Measurements from ENCODE around the gene LCP2.
"Not testable (repeated sequence)": the region's sequence is repeated elsewhere in the genome, so short reads cannot be mapped to it uniquely, and the experiment has no call there.

Gene LCP2

DNA sequence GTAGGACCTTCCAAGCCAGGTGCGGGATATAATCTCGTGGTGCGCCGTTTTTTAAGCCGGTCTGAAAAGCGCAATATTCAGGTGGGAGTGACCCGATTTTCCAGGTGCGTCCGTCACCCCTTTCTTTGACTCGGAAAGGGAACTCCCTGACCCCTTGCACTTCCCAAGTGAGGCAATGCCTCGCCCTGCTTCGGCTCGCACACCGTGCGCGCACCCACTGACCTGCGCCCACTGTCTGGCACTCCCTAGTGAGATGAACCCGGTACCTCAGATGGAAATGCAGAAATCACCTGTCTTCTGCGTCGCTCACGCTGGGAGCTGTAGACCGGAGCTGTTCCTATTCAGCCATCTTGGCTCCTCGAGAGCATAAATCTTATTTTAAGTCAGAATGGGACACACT lies 52.1 kb downstream of the LCP2 start:
- not testable (repeated sequence) for DNase-seq

DNA sequence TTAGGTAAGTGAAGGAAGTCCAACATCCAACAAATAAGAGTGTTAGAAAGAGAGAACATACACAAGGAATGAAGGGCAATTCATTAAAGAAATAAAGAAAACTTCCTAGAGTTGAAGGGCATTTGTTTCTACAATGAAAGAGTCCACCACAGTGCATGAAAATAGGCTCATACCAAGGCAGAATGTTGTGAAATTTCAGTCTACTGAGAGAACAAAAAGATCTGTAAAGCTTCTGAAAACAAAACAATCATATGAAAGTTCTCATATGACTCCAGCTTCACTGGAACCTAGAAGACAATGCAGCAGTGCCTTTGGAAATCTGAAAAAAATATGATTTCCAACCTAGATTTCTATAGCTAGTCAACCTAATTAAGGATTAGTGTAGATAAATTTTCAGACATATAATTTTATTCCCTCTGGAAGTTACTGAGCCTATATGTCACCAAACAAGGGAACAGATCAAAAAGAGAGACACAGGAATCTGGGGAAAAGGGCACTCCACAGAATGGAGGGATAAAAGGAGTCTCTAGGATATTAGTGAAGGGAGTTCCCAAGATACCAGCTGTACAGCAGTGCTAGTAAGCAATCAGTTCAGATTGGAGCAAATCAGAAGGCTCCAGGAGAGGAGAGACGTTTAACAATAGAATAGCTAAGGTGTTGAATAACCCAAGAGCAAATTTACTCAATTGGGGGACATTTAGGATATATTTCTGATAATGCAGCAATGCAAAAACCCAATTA lies 59.0 kb downstream of the LCP2 start:
- no peak for DNase-seq

DNA sequence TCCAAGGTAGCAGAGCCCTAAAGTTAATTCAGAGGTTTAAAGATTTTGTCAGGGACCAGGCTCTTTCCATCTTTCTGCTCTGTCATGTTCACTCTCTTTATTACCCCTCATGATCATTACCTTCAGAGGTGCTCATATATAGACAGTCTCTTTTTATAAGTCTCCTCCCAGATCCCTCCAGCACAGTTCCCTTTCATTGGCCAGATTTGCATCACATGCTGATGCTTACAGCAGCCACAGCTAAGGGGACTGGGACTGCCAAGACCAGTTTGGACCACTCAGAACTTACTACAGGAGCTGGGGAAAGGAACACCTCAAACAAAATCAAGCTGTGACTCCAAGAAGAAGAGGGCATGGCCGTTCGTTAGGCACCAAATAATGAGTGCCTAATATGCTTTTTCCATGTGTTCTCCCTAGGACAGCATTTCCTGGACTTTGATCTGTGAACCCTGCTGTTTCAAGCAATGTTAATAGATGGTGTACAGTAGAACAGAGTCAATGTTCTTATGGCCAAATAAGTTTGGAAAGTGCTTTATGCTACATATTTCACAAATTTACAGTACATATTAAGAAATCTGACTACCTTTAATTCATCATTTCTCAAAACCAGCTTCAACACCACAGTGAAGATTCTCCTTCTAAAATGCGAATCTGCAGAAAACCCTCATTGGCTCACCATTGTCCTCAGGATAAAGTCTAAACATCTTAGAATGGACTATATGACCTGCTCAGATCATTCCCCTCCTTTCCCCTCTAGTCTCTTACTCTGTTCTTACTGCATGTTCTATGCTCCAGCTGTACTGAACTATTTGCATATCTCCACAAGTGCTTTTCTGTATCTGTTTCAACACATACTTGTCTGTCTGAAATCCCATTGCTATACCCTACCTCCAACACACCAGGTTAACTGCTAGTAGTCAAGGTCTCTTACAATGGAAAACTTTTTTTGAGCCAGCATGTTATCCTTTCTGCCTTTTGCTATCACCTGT lies 61.4 kb downstream of the LCP2 start:
- DNase-seq, result no peak

DNA sequence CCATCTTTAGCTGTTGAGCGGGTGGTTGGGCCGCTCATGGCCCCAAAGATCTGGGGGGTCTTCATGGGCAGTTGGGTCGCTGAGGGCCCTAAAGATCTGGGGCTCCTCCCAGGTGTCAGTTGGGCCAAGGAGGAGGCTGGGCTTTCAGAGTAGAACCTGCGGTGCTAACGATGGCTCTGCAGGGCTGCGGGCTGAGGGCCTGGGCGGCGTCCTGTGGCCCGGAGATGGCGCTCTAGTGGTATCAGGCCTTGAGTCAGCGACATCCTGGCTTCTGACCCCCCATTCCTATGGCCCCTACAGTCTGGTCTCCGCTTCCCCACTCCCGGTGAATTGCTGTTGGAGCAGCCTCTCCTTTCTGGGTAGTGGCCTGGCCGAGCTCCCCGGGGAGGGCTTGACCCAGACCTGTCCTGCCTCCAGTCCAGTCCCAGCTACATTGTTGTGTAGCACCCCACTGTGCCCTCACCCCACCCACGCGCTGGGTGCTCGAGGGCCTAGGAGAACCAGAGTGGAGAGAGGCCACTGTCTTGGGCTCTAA lies 64.2 kb downstream of the LCP2 start:
- no peak for DNase-seq

DNA sequence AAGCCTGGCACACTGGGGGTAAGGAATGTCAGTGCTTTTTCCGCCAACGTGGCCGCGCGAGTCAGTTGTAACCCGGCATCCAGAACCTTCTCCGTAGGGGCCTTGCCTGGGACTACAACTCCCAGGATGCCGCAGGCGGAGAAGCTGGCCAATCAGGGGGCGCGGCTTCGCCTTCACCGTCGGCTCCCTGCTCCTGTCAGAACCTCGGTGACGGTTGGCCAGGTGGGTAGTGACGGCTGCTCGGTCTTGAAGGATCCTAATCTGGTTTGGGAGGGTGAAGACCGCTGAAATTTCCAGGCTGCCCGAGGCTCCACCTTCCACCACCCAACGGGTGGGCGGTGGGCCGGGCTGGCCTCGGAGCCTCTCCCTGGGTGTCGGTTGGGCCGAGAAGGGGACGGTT lies 64.8 kb downstream of the LCP2 start, which contains the start of gene C5orf58:
C5orf58 (plus strand) TSS at position 200 of the 400 bp plus-strand sequence. CDS start 1,992 bp downstream, outside the sequence.
- no peak for DNase-seq

DNA sequence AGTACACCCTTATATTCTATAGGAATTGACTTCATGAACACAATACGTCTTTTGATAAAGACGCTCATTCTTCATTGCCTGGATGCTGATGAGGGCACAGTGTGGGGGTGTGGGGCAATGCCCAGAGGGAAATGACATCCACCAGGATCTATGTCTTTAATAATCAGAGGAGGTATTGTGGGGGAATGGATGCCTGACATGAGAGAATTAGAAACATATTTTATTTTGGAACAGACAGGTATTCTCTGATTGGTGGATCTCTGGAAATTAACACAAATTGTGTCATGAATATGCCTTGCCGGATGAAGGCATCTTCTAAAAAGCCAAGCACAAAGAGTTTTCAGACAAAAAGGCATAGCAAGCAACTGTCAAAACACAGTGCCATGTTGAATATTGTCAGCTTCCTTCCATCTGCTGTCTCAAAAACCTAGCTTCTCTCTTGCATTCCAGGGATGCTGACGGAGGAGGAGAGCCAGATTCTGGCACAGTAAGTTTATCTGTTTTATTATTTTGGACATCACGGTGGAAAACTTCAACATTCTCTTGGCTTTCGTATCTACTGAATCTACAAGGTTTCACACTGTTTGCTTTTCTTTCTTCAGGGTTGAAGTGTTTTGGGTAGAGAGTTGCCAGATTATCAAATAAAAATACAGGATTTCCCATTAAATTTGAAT lies 68.7 kb downstream of the LCP2 start:
- no peak for DNase-seq

DNA sequence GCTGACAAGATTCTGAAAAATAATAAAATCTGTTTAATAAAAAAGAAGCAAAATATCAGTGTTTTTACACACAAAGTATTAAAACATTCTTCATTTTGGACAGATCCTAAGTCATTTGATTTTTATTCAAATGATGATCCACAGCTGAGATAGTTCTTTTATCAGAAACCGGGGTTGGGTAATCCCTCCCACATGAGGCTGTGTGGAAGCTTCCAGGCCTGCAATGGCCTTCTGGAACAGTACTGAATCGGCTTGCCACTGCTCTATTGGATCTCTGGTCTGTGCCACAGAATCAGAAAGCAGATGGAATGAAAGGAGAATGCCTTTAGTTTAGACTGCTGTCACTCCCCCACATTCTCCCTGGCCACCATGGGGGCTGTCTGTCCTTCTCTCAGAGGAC lies 70.9 kb downstream of the LCP2 start:
- no peak for DNase-seq

DNA sequence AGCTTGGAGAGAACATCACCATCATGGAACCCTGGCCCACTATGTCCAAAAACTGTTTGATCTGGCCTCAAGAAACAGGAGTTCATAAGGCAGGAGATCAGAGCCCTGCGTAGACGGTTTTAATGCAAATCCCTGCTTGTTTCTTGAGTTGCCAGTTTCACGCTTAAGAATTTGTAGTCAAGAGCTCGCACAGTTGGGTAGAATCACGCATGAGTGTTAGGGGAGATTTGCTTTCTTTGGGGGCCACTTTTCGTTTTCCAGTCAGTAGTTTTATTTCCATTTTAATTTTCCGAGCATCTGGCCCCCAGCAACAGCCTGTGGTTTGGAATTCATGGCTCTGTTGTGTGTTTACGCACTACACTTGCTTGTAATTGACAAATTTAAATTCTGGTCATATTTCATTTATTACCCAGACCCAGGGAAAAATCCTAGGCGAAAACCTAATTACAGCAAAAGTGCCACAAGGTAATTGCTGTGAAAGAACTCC lies 71.4 kb downstream of the LCP2 start:
- no peak for DNase-seq

DNA sequence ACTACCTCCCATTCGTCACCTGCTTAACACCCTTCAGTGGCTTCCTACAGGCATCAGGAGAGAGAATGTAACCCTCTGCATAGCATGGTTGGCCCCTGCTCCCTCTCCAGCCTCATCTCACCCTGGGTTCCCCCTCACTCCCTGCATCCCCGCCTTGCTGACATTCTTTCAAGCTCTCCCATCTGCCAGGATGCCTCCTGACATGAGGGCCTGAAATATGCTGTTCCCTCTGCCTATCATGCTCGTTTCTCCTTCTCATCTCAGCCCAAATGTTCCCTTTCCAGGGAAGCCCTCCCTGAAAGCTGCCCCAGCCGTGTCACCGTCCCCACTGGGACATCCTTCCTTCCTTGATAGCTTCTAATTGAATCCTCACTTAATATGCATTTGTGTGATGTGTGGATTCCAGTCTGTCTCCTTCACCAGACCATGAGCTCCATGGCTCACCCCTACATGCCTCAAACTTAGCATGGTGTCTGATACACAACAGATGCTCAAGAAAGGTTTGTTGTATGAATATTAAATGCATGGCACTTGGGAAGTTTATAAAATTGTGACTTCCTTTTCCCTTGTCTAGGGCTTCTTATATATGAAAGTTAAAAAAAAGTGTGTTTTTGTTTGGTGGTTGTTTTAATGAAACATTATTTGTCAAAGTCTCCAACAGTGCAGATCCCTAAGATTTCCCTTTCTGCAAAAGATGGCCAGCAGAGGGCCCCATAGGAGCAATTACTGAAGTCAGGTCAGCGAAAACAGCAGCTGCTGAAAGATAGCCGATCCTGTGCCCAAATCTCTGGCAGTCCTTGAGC lies 72.0 kb downstream of the LCP2 start:
- peak; percentile 68 for DNase-seq

DNA sequence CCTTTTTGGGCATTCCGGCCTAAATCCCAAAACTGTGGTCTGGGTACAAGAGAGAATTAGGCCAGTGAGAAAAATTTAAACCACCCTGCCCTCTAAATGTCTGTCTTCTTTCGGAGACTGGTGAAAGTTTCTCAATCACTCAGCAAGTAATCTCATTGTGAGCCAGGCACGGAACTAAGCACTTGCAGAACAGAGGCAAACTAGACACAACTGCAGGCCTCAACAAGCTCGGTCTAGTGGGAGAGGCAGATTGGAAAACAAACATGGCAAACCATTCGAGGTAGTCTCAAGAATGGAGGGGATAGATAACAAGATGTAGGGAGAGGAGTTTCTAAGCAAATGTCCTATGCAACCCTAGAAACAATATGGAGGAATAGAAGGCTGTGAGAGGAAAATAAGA lies 73.7 kb downstream of the LCP2 start:
- DNase-seq, result no peak

DNA sequence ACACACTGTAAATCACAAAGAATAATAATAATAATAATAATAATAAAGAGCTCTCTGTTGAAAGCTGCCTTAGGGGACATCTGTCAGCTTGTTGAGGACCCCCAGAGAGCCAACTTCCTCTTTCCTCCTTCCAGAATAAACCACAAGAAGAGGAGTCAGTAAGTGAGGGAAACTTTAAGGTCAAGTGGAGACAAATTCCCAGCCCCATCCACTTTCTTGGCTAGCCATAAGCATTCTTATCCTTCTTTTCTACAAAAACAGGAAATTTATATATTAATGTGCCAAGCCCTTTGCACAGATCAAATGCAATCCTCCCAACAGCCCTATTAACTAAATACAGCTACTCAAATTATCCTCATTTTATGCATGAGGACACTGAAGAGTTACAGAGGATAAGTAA lies 74.2 kb downstream of the LCP2 start:
- DNase-seq, result no peak

DNA sequence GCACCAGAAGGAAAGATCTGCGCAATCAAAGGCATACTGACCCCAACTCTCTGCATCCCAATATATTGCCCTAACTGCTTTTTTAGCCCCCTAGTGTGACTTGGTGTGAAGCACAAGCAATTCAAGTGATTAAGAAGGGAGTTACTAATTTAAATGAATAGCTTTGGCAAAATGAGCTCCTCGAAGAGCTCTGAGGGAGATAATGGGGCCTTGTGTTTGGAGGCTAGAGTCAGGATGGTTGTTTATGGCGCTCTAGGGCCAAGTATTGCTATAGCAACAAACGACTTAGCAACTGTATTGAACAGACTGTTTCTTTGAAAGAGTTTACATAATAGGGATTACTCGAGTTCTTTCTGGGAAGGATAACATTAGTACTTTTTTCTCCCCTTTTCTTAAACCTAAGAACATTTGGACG lies 76.2 kb downstream of the LCP2 start:
- DNase-seq, result no peak

DNA sequence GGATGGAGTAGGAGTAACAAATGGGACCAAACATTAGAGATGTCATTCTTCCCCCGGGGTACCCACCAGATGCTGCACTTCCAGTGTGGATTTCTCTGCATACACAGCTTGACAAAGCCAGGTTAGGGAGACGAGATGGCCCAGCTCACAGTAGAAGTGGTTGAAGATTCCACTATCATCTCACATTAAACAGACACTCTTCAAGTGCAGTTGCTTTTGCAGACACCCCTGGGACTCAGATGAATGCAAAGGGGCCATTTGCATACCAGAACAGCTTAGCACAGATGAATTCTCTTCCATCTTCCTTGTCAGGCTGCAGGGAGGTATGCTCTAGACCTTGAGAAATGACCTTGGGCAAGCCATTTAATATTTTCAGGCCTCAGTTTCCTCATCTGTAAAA lies 77.4 kb downstream of the LCP2 start:
- no peak for DNase-seq

DNA sequence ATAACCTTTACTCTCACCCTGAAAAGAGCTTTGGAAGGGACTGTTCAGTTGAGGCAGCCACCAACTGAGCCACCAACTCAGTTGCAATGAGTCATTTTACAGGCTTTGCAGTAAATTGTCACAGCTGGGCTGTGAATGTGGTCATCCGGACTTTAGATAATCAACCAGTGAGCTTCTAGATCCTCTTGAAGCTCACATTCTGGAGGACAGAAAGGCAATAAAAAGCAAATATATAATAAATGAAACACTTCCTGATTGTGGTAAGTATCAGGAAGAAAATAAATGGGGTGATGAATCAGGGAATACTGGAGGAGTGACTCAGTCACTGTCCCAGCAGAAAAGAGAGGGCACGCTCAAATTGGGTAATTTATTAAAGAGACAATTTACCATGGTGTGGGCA lies 78.0 kb downstream of the LCP2 start:
- DNase-seq, result no peak

DNA sequence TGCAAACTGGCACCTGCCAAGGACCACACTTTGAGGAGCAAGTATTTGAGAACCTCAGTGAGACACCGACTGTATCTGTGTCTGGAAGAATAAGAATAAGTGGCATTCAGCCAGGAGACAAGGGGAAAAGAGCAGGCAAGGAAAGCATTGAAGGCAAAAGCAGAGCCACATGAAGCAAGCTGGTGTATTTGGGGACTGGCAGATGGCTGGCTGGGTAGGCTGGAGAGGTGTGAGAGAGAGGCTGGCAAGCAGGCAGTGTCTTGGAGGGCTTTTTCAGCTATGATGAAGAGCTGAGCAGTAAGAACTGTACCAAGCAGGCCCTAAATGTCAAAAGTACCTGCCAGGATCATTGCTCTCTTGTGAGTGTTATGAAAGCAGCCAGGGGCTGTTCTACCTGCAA lies 78.9 kb downstream of the LCP2 start:
- DNase-seq, result no peak

DNA sequence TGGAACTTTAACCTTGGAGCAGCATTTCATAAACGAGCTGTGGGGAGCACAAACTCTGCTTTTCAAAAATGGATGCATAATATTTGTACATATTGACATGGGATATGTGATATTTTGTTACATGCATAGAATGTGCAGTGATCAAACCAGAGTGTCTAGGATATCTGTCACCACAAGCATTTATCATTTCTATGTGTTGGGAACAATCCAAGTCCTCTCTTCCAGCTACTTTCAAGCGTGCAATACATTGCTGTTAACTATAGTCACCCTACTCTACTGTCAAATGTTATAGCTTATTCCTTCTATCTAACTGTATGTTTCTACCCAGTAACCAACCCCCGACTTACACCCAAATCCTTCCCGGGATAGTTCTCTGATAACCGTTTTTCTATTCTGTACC lies 79.7 kb downstream of the LCP2 start:
- DNase-seq, result no peak

DNA sequence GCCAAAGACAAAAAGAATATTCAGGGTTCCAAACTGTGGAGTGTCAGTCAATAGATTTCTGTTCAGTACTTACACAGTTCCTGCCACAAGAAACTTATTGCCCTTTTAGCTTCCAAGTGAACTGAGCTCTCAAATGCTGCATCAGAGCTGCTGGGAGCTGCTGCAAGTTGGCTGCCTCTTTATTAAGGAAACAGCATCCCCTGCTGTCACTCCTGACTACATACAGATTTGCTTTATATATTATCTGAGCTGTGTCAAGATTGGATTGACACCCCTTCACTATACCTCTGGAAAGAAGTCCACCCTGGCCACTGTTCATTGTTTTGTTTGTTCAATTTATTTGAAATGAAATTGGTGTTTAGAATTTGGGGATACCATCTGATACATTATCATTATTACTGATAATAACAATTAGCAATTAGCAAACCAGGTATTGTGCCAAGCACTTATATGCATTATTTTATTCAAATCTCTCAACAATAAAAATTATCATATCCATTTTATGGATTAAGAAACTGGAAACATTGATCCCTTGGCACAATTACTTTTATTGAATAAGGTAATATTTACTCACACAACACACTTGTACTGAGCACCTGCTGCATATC lies 81.2 kb downstream of the LCP2 start:
- peak; percentile 18 for DNase-seq

DNA sequence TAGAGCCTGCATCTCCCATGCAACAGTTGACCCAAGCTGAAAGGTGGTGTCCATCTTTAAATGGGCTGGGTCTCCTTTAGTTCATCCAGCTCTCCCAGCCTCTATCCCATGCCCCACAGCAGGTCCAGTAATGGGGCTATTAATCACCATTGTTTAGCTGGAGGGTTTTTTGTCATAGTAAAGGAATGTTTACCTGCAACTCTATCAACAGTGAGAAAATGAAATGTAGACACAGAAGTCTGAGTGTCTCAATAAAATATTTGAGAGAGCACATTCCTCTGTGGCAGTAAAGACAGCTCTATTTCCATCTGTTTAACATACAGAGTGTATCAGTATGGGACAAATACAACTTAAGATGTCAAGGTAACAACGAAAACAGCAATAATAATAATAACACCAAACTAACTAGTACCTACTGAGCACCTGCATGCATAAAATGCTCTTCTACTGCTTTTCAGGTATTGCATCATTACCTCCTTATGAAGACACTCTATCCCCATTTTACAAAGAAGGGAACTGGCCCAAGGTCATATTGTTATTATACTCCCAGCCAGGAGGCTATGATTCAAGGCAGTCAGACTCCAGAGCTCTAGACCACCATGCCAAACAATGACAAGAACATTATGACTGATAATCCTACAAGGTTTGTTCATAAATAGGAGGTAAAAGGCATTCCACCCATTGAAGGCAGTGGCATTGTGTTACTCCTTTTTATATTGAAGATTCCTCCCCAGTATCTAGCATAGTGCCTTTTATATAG lies 85.8 kb downstream of the LCP2 start:
- no peak for DNase-seq

DNA sequence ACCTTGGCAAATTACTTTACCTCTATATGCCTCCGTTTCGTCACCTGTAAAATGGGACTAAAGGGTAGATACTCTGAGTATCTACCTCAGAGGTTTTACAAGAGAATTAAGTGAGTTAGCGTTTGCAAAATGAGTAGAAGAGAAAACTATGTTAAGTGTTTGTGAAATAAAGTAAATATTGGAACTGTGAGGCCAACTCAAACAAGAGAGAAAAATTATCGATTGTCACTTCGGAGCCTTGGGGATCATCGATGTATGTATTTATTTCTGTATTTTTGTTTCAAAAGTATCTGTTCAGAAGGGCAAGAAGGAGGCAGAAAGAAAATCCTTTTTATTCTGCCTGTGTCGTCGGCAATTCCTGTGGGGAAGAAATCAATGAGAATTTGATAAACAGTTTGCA lies 90.6 kb downstream of the LCP2 start:
- DNase-seq, result no peak

DNA sequence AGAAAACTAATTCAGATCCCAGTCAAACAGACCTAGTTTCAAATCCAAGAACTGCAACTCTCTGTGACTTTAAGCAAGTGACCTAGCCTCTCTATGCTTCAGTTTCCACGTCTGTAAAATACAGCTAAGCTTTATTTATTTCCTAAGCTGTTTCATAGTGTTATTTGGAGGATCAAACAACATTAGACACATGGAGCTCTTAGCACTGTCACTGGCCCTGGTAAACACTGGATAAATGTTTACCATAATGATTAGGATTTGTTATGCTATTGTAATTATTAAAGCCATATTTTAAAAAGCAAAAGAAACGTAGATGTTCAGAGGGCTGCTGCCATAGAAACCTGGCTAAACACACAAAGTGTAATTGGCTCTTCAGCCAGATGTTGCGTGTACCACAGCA lies 91.4 kb downstream of the LCP2 start:
- no peak for DNase-seq

DNA sequence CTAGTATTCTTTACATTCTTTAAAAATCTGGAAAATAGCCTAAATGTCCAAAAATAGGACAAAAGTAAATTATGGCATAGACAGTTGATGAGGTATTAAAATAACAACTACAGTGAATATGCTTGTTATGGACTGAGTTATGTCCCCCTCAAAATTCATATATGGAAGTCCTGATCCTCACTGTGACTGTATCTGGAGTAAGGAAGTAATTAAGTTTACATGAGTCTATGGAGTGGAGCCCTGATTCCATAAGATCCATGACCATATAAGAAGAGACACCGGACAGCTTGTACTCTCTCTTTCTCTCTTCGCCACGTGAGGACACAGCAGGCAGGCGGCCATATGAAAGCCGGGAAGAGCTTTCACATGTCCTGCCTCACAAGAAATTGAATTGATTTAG lies 93.4 kb downstream of the LCP2 start:
- no peak for DNase-seq

All from DMS53 (cell line).